Endothelial cell of umbilical vein (primary cell): Measurements from ENCODE around the gene PRKAG2. TPM values are rescaled to one million over a fixed set of nuclear protein-coding genes. Genes with fewer than 3 reads are reported as not detected.

Experiments
- BruUV-seq: library from RNA; stranded (reverse); fragments of 400-500 nt; replicated peaks from 2 replicates; lab custom pipeline; 2021; lab: Mats Ljungman, UMichigan
- CTCF ChIA-PET: fragments of 300-600, 350-600 bp; sonication (Branson Sonifier 250); formaldehyde crosslinking; loops from one replicate; lab custom pipeline; 2021; ENCODE audit warnings: antibody characterized with exemption, inconsistent platforms; lab: Charles Lee
- POLR2A ChIA-PET: fragments of 300-600, 350-600 bp; sonication (Branson Sonifier 250); formaldehyde crosslinking; loops from one replicate; lab custom pipeline; 2021; ENCODE audit warnings: antibody characterized with exemption, inconsistent platforms; lab: Charles Lee
- DNase-seq: peaks from one replicate; pipeline ENCODE4 v3.0.0-alpha.2; 2011; ENCODE audit warnings: low read depth, low spot score
- FAIRE-seq: peaks from 2 replicates; lab custom pipeline; 2011; peaks lifted over from hg19 to GRCh38; lab: Jason Lieb, UNC
- H2AFZ ChIP-seq: 2 replicates; pipeline ENCODE4 v1.6.0; 2012; ENCODE audit warnings: low read depth, low read length, control low read depth, inconsistent platforms
- H3K27ac ChIP-seq: 2 replicates; pipeline ENCODE4 v1.5.1; 2011; ENCODE audit warnings: low read depth, mild to moderate bottlenecking, control low read depth, low read length, moderate library complexity; ENCODE audit not compliant: insufficient read depth
- H3K27me3 ChIP-seq, 2 experiments: 2 replicates each; pipeline versions ENCODE4 v1.6.0 to v1.6.1; 2011; ENCODE audit warnings: low read length in 2 of 2, mixed read lengths in 1 of 2; ENCODE audit not compliant: control insufficient read depth in 2 of 2, insufficient read depth in 2 of 2
- H3K36me3 ChIP-seq, 2 experiments: 2 replicates in 1 of 2; 3 replicates in 1 of 2; pipeline ENCODE4 v1.5.1; 2011; ENCODE audit warnings: low read length in 2 of 2, mild to moderate bottlenecking in 1 of 2, moderate library complexity in 1 of 2; ENCODE audit not compliant: control insufficient read depth in 2 of 2, insufficient read depth in 2 of 2; ENCODE audit errors: extremely low read depth in 1 of 2
- H3K4me1 ChIP-seq: 3 replicates; pipeline ENCODE4 v1.5.1; 2011; ENCODE audit warnings: mild to moderate bottlenecking, low read length; ENCODE audit not compliant: control insufficient read depth, insufficient read depth; ENCODE audit errors: extremely low read depth
- H3K4me2 ChIP-seq: 2 replicates; pipeline ENCODE4 v1.6.1; 2011; ENCODE audit warnings: low read length, control low read depth, mixed read lengths; ENCODE audit not compliant: insufficient read depth
- H3K4me3 ChIP-seq, 3 experiments: fragments of 200-600 bp in 1 of 3; sonication (generic), shearing (Covaris generic) in 1 of 3; replicated peaks in 1 of 3; 2 replicates each; pipeline ENCODE4 v1.5.1; 2011 to 2016; ENCODE audit warnings: control low read depth in 3 of 3, low read length in 3 of 3, mild to moderate bottlenecking in 2 of 3, inconsistent platforms in 1 of 3, low read depth in 1 of 3, moderate library complexity in 1 of 3; ENCODE audit not compliant: insufficient read depth in 1 of 3
- H3K79me2 ChIP-seq: 2 replicates; pipeline ENCODE4 v1.6.0; 2012; ENCODE audit warnings: low read length, inconsistent platforms; ENCODE audit not compliant: control insufficient read depth, insufficient read depth
- H3K9ac ChIP-seq: replicated peaks from 2 replicates; pipeline ENCODE3; 2011; ENCODE audit warnings: low read length, control low read depth; ENCODE audit not compliant: insufficient read depth; ENCODE audit errors: extremely low read depth
- H3K9me1 ChIP-seq: replicated peaks from 3 replicates; pipeline ENCODE4 v1.6.0; 2011; ENCODE audit warnings: mild to moderate bottlenecking, low read length; ENCODE audit not compliant: control insufficient read depth, insufficient read depth; ENCODE audit errors: extremely low read depth
- H3K9me3 ChIP-seq: replicated peaks from 2 replicates; pipeline ENCODE4 v1.5.1; 2012; ENCODE audit warnings: low read length, inconsistent platforms; ENCODE audit not compliant: control insufficient read depth, insufficient read depth
- H4K20me1 ChIP-seq: replicated peaks from 2 replicates; pipeline ENCODE3; 2011; ENCODE audit warnings: mild to moderate bottlenecking, low read length; ENCODE audit not compliant: control insufficient read depth, insufficient read depth; ENCODE audit errors: extremely low read depth
- CTCF ChIP-seq, 2 donors: IDR thresholded peaks; 1 replicate in 1 of 2; 2 replicates in 1 of 2; pipeline ENCODE4 v1.5.1; 2011; ENCODE audit warnings: low read length in 2 of 2, mild to moderate bottlenecking in 2 of 2, moderate library complexity in 2 of 2, control low read depth in 1 of 2, inconsistent platforms in 1 of 2, low read depth in 1 of 2; ENCODE audit not compliant: insufficient read depth in 1 of 2; ENCODE audit errors: extremely low read depth in 1 of 2
- EZH2 ChIP-seq: IDR thresholded peaks from 2 replicates; pipeline ENCODE4 v1.6.1; 2012; ENCODE audit warnings: borderline replicate concordance, low read depth, mild to moderate bottlenecking, moderate library complexity, low read length, inconsistent platforms; ENCODE audit not compliant: severe bottlenecking
- FOS ChIP-seq: IDR thresholded peaks from 2 replicates; pipeline ENCODE4 v1.6.1; 2011; ENCODE audit warnings: mild to moderate bottlenecking, low read length, moderate library complexity, borderline replicate concordance; ENCODE audit not compliant: insufficient read depth
- GATA2 ChIP-seq: IDR thresholded peaks from 2 replicates; pipeline ENCODE4 v1.7.0; 2011; ENCODE audit warnings: low read depth, mild to moderate bottlenecking, moderate library complexity, mixed read lengths, low read length; ENCODE audit not compliant: insufficient read length, insufficient read depth
- JUN ChIP-seq: IDR thresholded peaks from 2 replicates; pipeline ENCODE4 v1.6.1; 2011; ENCODE audit warnings: borderline replicate concordance, low read depth; ENCODE audit not compliant: insufficient read length, insufficient read depth
- MAX ChIP-seq: IDR thresholded peaks from 2 replicates; pipeline ENCODE4 v1.6.1; 2011; ENCODE audit not compliant: insufficient read depth, insufficient read length
- MYC ChIP-seq: IDR thresholded peaks from one replicate; pipeline ENCODE4 v1.6.1; 2011; ENCODE audit warnings: mild to moderate bottlenecking, low read depth, low read length
- POLR2A ChIP-seq: IDR thresholded peaks from 2 replicates; pipeline ENCODE4 v1.6.1; 2012; ENCODE audit warnings: low read depth, mild to moderate bottlenecking, control low read depth, low read length
- POLR2AphosphoS5 ChIP-seq: IDR thresholded peaks from 2 replicates; pipeline ENCODE4 v1.6.1; 2012; ENCODE audit warnings: low read depth, mild to moderate bottlenecking, control low read depth, low read length, moderate library complexity; ENCODE audit not compliant: insufficient read depth
- dilution Hi-C: fragments of 300-500 bp; cut with MboI; formaldehyde crosslinking; loops from one replicate; pipeline ENCODE4 v1.15.0; 2019; ENCODE audit warnings: low sequenced_read_pairs; ENCODE audit not compliant: extremely low pct_ligation_motif_present
- intact Hi-C: fragments of 100-400 bp; cut with micrococcal nuclease; formaldehyde crosslinking; loops from one replicate; pipeline ENCODE4 v1.10.0; 2022
- polyA plus RNA-seq, 4 experiments: library from polyadenylated mRNA; depleted of rRNA in 3 of 4; stranded (reverse) in 3 of 4; unstranded in 1 of 4; fragments of >200 nt; gene quantifications; 2 replicates each; pipeline versions ENCODE4 v1.2.1 to v1.2.3, GENCODE V29; 2011 to 2012; ENCODE audit warnings: missing spikeins in 1 of 4
- total RNA-seq: library from RNA; stranded (reverse); gene quantifications from 2 replicates; pipeline ENCODE4 v1.2.3, GENCODE V29; 2021

The PRKAG2 gene
- total and polyA plus RNA-seq, 2 donors (not counting 3 experiments of a cell fraction or from before 2014, with no cell fraction given): 19.3 to 51.5 TPM

GRCh38 chr7:151727579-151728285 is 149.2 kb downstream of the PRKAG2 start:
- Histone ChIP-seq H3K36me3 (no peaks in the 10 kb centered on the region), H3K4me3 (no peak overlapping the region), H2AFZ (peak overlapping the region; percentile 27), H3K9me1 (no peaks in the 10 kb centered on the region), H3K9me3 (no peaks in the 10 kb centered on the region), H3K4me1 (peaks cover 11% of the 10 kb centered on the region), H3K9ac (no peak overlapping the region), H3K4me2 (no peak overlapping the region), H3K27me3 (no peaks in the 10 kb centered on the region), H4K20me1 (no peaks in the 10 kb centered on the region), H3K27ac (peak overlapping the region; percentile 65), H3K79me2 (no peaks in the 10 kb centered on the region)
- FAIRE-seq: peak; percentile 96
- intact Hi-C loops: loop anchor here (1.0 to 5.0 kb wide), 4 partner anchors 9 to 209 kb away; no protein-coding TSS in a partner anchor
- TF ChIP-seq POLR2A: no peak
- peak; percentile 85 for TF ChIP-seq POLR2AphosphoS5
- no peak for TF ChIP-seq CTCF (IDR thresholded peaks at IDR 0.05; ENCODE audit: extremely low read depth in 1 of 2, insufficient read depth in 1 of 2, low read depth in 1 of 2, low read length in 2 of 2)
- no peak for TF ChIP-seq GATA2
- TF ChIP-seq MAX: no peak
- no peak for TF ChIP-seq MYC
- peak; percentile 97 for TF ChIP-seq JUN
- no peak for TF ChIP-seq EZH2
- TF ChIP-seq FOS: peak; percentile 94
- ChIA-PET CTCF (interaction anchor here (0.7 to 2.0 kb wide), 9 partner anchors 8 to 280 kb away, joined by 3 to 8 read pairs (median 3); no protein-coding TSS in a partner anchor), POLR2A (no interaction called here)
- TSS peak; percentile 58 for BruUV-seq
- dilution Hi-C loops: no loop called here
- peak; percentile 87 for DNase-seq
